ENCODE measurements around the gene SRRD. TPM values are rescaled to one million over a fixed set of nuclear protein-coding genes. Genes with fewer than 3 reads are reported as not detected.

Gene SRRD
- total RNA-seq, 4 donors from 2014 or later = 3.0 to 11.4 (median 6.2) TPM

GRCh38 chr22:26502688-26503561 is 19.2 kb downstream of the SRRD start:
- in situ Hi-C loops (cut with MboI; ENCODE audit: low pct_ligation_motif_present in 1 of 4, low pct_unique_long_range_greater_than_20kb in 1 of 4, low sequenced_read_pairs in 3 of 4) (no loop called here), intact Hi-C loops (cut with DNase I; ENCODE audit: low total_unique reads) (no loop called here)
- Histone ChIP-seq H3K27ac (no peak overlapping the region), H3K4me3 (no peak overlapping the region), H3K36me3 (peaks cover 0 to 98% (median 46%) of the 10 kb centered on the region in 4 donors), H3K27me3 (no peaks in the 10 kb centered on the region), H3K9me3 (no peaks in the 10 kb centered on the region), H3K4me1 (peaks cover 0 to 9% (median 0%) of the 10 kb centered on the region in 4 donors)
- TF ChIP-seq CTCF (IDR thresholded peaks at IDR 0.05) (peak in 3 of 5 experiments; percentile 14 to 28 (median 18)), POLR2AphosphoS5 (IDR thresholded peaks at IDR 0.05) (no peak), POLR2A (IDR thresholded peaks at IDR 0.05) (no peak), EP300 (IDR thresholded peaks at IDR 0.05; ENCODE audit: low read depth) (no peak)
- peak; percentile 55 for DNase-seq
- WGBS, 2 donors (ENCODE audit: low coverage in 1 of 2) = 44 to 70% methylated on average over 2 to 3 of the region's 3 CpGs

GRCh38 chr22:26503758-26504157 is 20.1 kb downstream of the SRRD start:
- Histone ChIP-seq H3K4me3 (no peak overlapping the region), H3K9me3 (no peaks in the 10 kb centered on the region), H3K27me3 (no peaks in the 10 kb centered on the region), H3K36me3 (peaks cover 0 to 97% (median 45%) of the 10 kb centered on the region in 4 donors), H3K4me1 (peaks cover 0 to 9% (median 0%) of the 10 kb centered on the region in 4 donors), H3K27ac (no peak overlapping the region)
- in situ Hi-C loops (cut with MboI; ENCODE audit: low pct_ligation_motif_present in 1 of 4, low pct_unique_long_range_greater_than_20kb in 1 of 4, low sequenced_read_pairs in 3 of 4) = no loop called here
- intact Hi-C loops (cut with DNase I; ENCODE audit: low total_unique reads) = no loop called here
- no peak for TF ChIP-seq POLR2AphosphoS5 (IDR thresholded peaks at IDR 0.05)
- WGBS, 2 donors (ENCODE audit: low coverage in 1 of 2) = 85% methylated on average over 1 of the region's 1 CpG; no CpG with 5 or more reads in 1 of the 2 donors
- DNase-seq = no peak

- Histone ChIP-seq H3K36me3 (peaks cover 0 to 69% (median 31%) of the 10 kb centered on the region in 4 donors), H3K27me3 (no peaks in the 10 kb centered on the region), H3K27ac (no peak overlapping the region), H3K4me1 (peaks cover 7 to 27% (median 12%) of the 10 kb centered on the region in 4 donors), H3K9me3 (no peaks in the 10 kb centered on the region), H3K4me3 (no peak overlapping the region)
- in situ Hi-C loops (cut with MboI; ENCODE audit: low pct_ligation_motif_present in 1 of 4, low pct_unique_long_range_greater_than_20kb in 1 of 4, low sequenced_read_pairs in 3 of 4) (no loop called here), intact Hi-C loops (cut with DNase I; ENCODE audit: low total_unique reads) (no loop called here)
- no peak for TF ChIP-seq POLR2A (IDR thresholded peaks at IDR 0.05)
- TF ChIP-seq POLR2AphosphoS5 (IDR thresholded peaks at IDR 0.05) = no peak
- no peak for TF ChIP-seq EP300 (IDR thresholded peaks at IDR 0.05; ENCODE audit: low read depth)
- no peak for TF ChIP-seq CTCF (IDR thresholded peaks at IDR 0.05)
- no peak for DNase-seq
Observed at GRCh38 chr22:26508148-26508547, 24.5 kb downstream of the SRRD start.

- in situ Hi-C loops (cut with MboI; ENCODE audit: low pct_ligation_motif_present in 1 of 4, low pct_unique_long_range_greater_than_20kb in 1 of 4, low sequenced_read_pairs in 3 of 4) = no loop called here
- Histone ChIP-seq H3K27ac (peak within 1 kb of the TSS; percentile 71 to 88 (median 81)), H3K36me3 (peaks cover 0 to 29% (median 8%) of the 10 kb centered on the region in 4 donors), H3K9me3 (no peaks in the 10 kb centered on the region), H3K27me3 (no peaks in the 10 kb centered on the region), H3K4me1 (peaks cover 7 to 25% (median 16%) of the 10 kb centered on the region in 4 donors), H3K4me3 (peak within 1 kb of the TSS; percentile 62 to 91 (median 84))
- DNase-seq = peak; percentile 96
- intact Hi-C loops (cut with DNase I; ENCODE audit: low total_unique reads) = no loop called here
- WGBS, 2 donors (ENCODE audit: low coverage in 1 of 2) = 0% methylated on average over 1 to 40 of the region's 40 CpGs
- TF ChIP-seq CTCF (IDR thresholded peaks at IDR 0.05) (no peak), EP300 (IDR thresholded peaks at IDR 0.05; ENCODE audit: low read depth) (no peak), POLR2A (IDR thresholded peaks at IDR 0.05) (peak; percentile 78), POLR2AphosphoS5 (IDR thresholded peaks at IDR 0.05) (peak; percentile 86 to 94 (median 92))
Observed at GRCh38 chr22:26512149-26512793, 28.6 kb downstream of the SRRD start, which contains the start of gene TFIP11. Gene TFIP11 (minus strand): TSS chr22:26512473. CDS start chr22:26510272, 2,201 bp downstream.
